ENCODE data around the gene MAGI3. TPM values are rescaled to one million over a fixed set of nuclear protein-coding genes. Genes with fewer than 3 reads are reported as not detected.

MAGI3 gene
- total RNA-seq, 1 donor from 2014 or later: 1.0 TPM

- DNase-seq (no peak), ATAC-seq (ENCODE audit: low read depth) (no peak)
- H3K4me1 Mint-ChIP-seq: no peaks in the 10 kb centered on the region
- no peaks in the 10 kb centered on the region for H3K9me3 Mint-ChIP-seq
- H3K36me3 Mint-ChIP-seq (ENCODE audit: low read depth): no peaks in the 10 kb centered on the region
- ChIA-PET POLR2A (no interaction called here), CTCF (no interaction called here)
- H3K27ac Mint-ChIP-seq: no peak overlapping the region
- intact Hi-C loops (cut with micrococcal nuclease): no loop called here
- H3K27me3 Mint-ChIP-seq: peaks cover 4% of the 10 kb centered on the region
- no peak overlapping the region for H3K4me3 Mint-ChIP-seq
- no peak for TF ChIP-seq CTCF (IDR thresholded peaks at IDR 0.05)
Measured at GRCh38 chr1:113534875-113535274, 144.6 kb downstream of the MAGI3 start.

- DNase-seq (no peak), ATAC-seq (ENCODE audit: low read depth) (no peak)
- intact Hi-C loops (cut with micrococcal nuclease): no loop called here
- Mint-ChIP-seq H3K4me3 (no peak overlapping the region), H3K4me1 (no peaks in the 10 kb centered on the region), H3K9me3 (no peaks in the 10 kb centered on the region), H3K36me3 (ENCODE audit: low read depth) (no peaks in the 10 kb centered on the region), H3K27ac (no peak overlapping the region), H3K27me3 (peaks cover 4% of the 10 kb centered on the region)
- POLR2A ChIA-PET: no interaction called here
- TF ChIP-seq CTCF (IDR thresholded peaks at IDR 0.05): no peak
- CTCF ChIA-PET: no interaction called here
Measured at GRCh38 chr1:113536182-113536780, 146.0 kb downstream of the MAGI3 start.

- Mint-ChIP-seq H3K9me3 (no peaks in the 10 kb centered on the region), H3K27me3 (peaks cover 4% of the 10 kb centered on the region), H3K36me3 (ENCODE audit: low read depth) (no peaks in the 10 kb centered on the region), H3K4me1 (no peaks in the 10 kb centered on the region), H3K4me3 (no peak overlapping the region), H3K27ac (no peak overlapping the region)
- no peak for DNase-seq
- TF ChIP-seq CTCF (IDR thresholded peaks at IDR 0.05): no peak
- no peak for ATAC-seq (ENCODE audit: low read depth)
- CTCF ChIA-PET: no interaction called here
- intact Hi-C loops (cut with micrococcal nuclease): no loop called here
- POLR2A ChIA-PET: no interaction called here
Measured at GRCh38 chr1:113538225-113538624, 147.9 kb downstream of the MAGI3 start.

GRCh38 chr1:113540335-113540734, 150.0 kb downstream of the MAGI3 start:
- POLR2A ChIA-PET: no interaction called here
- H3K36me3 Mint-ChIP-seq (ENCODE audit: low read depth): no peaks in the 10 kb centered on the region
- peaks cover 4% of the 10 kb centered on the region for H3K27me3 Mint-ChIP-seq
- intact Hi-C loops (cut with micrococcal nuclease): no loop called here
- H3K27ac Mint-ChIP-seq: no peak overlapping the region
- H3K4me3 Mint-ChIP-seq: no peak overlapping the region
- CTCF ChIA-PET: no interaction called here
- no peaks in the 10 kb centered on the region for H3K4me1 Mint-ChIP-seq
- ATAC-seq (ENCODE audit: low read depth) (no peak), DNase-seq (no peak)
- H3K9me3 Mint-ChIP-seq: no peaks in the 10 kb centered on the region
- no peak for TF ChIP-seq CTCF (IDR thresholded peaks at IDR 0.05)

- Mint-ChIP-seq H3K4me1 (no peaks in the 10 kb centered on the region), H3K27ac (no peak overlapping the region), H3K27me3 (peaks cover 4% of the 10 kb centered on the region), H3K4me3 (no peak overlapping the region), H3K36me3 (ENCODE audit: low read depth) (no peaks in the 10 kb centered on the region), H3K9me3 (no peaks in the 10 kb centered on the region)
- ChIA-PET CTCF (no interaction called here), POLR2A (no interaction called here)
- ATAC-seq (ENCODE audit: low read depth) (no peak), DNase-seq (no peak)
- no peak for TF ChIP-seq CTCF (IDR thresholded peaks at IDR 0.05)
- intact Hi-C loops (cut with micrococcal nuclease): no loop called here
Measured at GRCh38 chr1:113541106-113541505, 150.8 kb downstream of the MAGI3 start.
